ENCODE measurements around the gene CSMD2.

The CSMD2 gene

GRCh38 chr1:33601751-33602150 is 563.3 kb downstream of the CSMD2 start:
- DNase-seq (ENCODE audit: low read depth): no peak

DNA sequence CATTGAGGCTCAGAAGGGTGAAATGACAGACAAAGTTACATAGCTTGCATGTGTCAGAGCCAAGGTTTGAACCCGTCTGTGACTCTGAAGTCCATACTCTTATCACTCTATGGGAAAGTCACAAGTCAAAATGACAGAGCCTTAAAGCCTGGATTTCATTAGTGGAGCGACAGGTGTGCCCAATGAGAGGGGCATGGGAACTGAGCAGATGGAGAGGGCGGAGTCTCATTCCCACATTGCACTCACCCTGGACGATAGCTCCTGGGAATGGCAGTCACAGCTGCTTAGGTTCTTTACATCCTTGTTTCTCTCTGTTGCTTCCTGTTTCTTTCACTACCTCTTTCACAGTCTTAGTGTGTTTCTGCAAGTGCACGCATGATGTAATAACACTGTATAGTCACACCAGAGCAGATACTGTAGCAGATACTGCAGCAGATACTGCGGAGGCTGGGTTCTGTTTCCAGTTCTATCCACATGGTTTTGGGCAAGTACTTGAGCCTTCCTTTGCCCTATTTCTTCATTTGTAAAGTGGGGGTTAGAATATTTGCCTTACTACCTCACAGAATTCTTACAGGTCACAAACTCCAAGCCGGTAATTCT is 565.4 kb downstream of the CSMD2 start:
- DNase-seq (ENCODE audit: low read depth): no peak

GRCh38 chr1:33588726-33589125 is 576.3 kb downstream of the CSMD2 start:
- no peak for DNase-seq (ENCODE audit: low read depth)

- DNase-seq (ENCODE audit: low read depth): no peak
Measured at GRCh38 chr1:33586795-33587194, 578.2 kb downstream of the CSMD2 start.

- DNase-seq (ENCODE audit: low read depth): no peak
Measured at GRCh38 chr1:33586106-33586505, 578.9 kb downstream of the CSMD2 start.

DNA sequence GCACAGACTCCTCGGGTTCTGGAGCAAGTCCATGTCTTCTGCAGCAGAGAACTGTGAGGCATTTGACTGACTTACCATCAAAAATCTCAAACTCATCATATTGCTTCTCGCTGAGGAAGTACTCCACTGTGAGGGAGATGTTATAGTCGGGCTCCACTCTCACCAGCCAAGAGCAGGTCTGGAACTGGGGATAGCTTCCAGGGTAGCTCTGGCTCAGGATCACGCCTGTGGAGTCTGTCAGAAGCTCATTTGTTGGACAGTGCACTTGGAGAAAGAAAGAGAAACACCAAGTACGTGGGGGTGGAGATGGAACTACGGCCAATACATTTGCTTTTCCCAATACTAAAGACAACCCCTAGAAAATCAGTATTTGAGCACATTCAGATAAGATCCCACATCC is 581.5 kb downstream of the CSMD2 start:
- no peak for DNase-seq (ENCODE audit: low read depth)

GRCh38 chr1:33578557-33579448 is 586.2 kb downstream of the CSMD2 start:
- DNase-seq (ENCODE audit: low read depth): no peak

GRCh38 chr1:33577663-33578062 is 587.4 kb downstream of the CSMD2 start:
- DNase-seq (ENCODE audit: low read depth): no peak

DNA sequence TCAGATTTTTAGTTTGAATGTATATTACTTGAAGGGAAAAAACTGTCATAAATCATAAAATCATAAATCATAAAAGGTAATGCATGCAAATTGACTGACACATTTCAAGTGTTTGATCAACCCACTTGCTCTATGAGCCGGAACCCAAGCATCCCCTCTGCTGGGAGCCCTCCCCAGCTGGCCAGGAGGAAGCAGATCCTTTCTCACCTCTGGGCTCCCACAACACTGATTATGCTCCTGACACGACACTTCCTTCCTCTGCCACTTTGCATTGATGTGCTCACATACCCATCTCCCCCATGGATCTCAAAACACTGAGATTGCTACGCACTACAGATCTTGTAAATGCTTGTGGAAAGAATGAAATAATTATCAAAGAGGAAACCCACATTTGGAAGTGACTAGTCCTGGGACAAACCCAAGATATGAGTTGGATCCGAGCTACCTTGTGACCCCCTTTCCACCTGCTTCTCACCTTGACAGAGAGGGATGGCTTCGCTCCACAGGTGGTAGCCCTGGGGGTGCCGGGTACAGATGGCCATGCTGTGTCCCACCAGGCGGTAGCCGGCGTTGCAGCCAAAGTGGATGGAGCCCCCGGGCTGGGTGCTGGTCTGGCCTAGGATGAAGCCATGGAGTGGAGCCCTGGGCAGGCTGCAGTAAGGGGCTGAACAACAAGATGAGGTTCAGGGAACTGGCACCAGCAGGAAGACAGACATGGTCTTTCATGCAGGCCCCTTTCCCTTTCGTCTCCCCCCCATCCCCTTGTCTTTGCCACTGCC is 588.0 kb downstream of the CSMD2 start:
- DNase-seq (ENCODE audit: low read depth): no peak

GRCh38 chr1:33575324-33575879 is 589.6 kb downstream of the CSMD2 start:
- DNase-seq (ENCODE audit: low read depth): no peak

DNA sequence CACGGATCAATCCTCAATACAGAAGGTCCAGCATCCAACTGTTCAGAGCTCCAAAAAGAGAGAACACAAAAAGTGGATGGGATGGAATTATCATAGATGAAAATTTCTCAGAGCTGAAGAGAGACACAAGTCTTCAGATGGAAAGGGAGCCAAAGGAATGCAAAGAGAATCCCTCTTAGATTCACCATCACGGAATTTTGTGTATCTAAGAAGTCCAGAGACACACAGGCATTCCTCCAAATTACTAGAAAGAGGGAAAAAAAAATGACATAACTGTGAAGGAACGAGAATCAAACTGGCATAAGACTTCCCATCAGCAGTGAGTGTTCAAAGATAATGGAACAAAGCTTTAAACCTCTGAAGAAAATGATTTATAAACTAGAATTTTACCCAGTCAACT is 591.4 kb downstream of the CSMD2 start:
- no peak for DNase-seq (ENCODE audit: low read depth)

DNA sequence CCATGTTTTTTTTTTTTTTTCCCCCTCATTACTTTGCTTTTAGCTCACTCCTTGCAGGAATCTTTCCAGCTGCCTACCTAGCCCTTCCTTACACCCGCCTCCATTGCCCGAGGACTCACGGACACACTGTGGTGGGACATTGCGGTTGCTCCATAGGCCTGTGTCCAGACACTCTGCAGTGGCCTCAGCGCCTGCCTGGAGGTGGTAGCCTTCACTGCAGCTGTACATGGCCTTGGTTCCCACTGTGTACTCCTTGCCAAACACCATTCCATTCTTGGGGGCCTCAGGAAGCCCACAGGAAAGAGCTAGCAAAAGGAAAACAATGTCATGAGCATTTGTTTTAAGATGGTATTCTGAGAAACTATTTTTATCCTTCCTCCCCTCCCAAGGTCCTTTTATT is 592.6 kb downstream of the CSMD2 start:
- no peak for DNase-seq (ENCODE audit: low read depth)

GRCh38 chr1:33569331-33569730 is 595.7 kb downstream of the CSMD2 start:
- no peak for DNase-seq (ENCODE audit: low read depth)

GRCh38 chr1:33563699-33564098 is 601.3 kb downstream of the CSMD2 start:
- DNase-seq (ENCODE audit: low read depth): no peak

DNA sequence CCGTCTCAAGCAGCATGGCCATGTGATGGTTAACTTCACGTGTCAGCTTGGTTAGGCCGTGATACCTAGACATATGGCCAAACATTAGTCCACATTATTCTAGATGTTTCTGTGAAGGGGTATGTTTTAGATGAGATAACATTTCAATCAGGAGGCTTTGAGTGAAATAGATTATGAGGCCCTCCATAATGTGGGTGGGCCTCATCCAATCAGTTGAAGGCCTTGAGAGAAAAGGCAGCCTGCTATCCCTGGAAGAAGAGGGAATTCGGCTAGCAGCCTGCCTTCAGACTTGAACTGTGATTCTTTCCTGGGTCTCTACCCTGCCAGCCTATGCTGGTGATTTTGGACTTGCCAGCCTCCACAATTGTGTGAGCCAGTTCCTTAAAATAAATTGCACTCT is 602.5 kb downstream of the CSMD2 start:
- no peak for DNase-seq (ENCODE audit: low read depth)

DNA sequence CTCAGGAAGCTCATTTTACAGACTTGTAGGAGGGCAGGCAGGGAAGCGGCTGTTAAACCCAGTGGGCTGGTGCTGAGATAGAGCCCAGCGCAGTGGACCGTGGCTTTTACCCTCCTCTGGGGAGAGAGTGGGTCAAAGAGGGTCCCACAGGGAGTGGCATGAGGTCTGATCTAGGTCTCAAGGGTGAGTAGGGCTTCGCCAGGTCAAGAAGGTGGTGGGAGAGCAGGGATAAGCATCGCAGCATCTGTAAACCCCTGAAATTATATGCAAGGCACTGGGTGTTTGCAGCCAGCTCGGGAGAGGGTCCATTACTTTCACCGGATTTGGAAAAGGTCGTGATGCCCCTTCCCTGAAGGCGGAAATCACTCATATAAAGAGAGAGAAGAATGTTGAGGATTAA is 603.5 kb downstream of the CSMD2 start:
- DNase-seq (ENCODE audit: low read depth): no peak

- DNase-seq (ENCODE audit: low read depth): no peak
Measured at GRCh38 chr1:33560680-33561079, 604.4 kb downstream of the CSMD2 start.

DNA sequence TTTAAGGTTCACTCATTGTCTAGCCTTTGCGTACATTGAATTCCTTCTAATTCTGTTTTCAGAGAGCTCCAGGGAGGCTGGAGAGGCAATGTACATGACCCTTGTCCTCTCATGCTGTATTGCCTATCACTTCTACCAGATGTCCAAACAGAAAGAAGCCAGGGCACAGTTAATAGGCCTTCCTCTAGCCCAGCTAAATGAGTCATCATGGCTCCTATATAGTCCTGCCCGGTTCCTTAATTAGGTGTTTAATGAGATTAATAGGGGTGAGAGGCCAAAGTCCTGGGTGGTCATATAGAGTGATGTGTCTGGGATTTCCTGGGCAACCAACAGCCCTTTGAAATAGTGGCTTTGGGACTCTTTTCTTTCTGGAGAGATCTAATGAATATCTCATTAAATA is 616.3 kb downstream of the CSMD2 start:
- no peak for DNase-seq (ENCODE audit: low read depth)

DNA sequence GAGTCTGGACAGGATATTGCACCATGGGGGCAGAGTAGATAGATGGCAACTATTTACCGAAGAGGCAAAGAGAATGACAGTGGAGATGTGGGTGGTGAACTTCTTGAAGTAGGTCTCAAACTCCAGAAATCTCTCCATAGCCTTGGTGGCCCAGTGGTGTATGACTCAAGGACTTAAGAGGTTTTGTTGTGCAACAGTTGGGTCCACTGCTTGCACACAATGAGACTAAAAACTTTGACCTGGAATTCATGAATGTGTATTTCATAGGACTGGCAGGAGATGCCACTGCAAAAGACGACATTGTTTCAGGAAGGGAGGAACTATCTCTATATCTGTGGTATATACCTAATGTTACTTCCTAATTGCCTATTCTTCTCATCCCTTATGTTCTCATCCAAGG is 616.7 kb downstream of the CSMD2 start:
- DNase-seq (ENCODE audit: low read depth): no peak

- no peak for DNase-seq (ENCODE audit: low read depth)
Measured at GRCh38 chr1:33547576-33547975, 617.5 kb downstream of the CSMD2 start.

DNA sequence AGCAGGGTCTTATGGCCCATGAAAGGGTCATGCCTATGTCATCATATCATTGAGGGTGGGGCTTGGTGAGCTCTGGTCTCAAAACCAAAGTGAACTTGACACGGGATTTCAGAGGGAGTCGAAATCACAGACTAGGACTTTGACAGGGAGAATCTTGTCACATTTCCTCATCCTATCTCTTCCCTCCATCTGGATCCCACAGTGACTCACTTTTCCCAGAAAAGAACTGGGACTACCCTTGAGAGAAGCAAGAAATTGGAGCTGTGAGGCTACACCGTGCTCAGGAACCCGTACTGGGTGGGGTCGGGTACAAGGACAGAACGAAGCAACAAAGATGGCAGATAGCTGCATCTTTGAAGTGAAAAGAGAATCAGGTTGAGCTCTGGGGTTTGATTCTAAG is 623.1 kb downstream of the CSMD2 start:
- DNase-seq (ENCODE audit: low read depth): no peak

DNA sequence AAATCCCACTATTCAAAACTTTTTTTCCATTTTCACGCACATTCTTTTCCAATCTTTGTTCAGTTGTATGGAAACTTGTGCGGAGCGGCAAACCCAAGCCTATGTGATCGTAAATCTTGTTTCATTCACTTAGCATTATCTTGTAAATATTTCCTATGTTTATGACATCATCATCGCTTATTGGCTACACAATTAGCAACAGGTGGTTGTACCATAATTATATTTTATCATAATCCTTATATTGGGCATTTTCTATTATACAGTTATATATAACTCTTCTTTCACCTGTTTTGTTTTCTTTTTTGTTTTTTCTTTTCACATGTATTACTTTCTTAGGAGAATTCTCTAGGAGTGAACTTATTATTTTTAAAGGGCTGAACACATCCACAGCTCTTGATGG is 627.1 kb downstream of the CSMD2 start:
- no peak for DNase-seq (ENCODE audit: low read depth)

GRCh38 chr1:33535334-33535733 is 629.7 kb downstream of the CSMD2 start:
- no peak for DNase-seq (ENCODE audit: low read depth)

Measured in activated T-cell treated with anti-CD3 and anti-CD28 coated beads for 24 hours (primary cell).